HCT116 (cell line): ENCODE results near the gene IGIP. TPM values are rescaled to one million over a fixed set of nuclear protein-coding genes. Genes with fewer than 3 reads are reported as not detected.

Experiments used
- ATAC-seq: fragments of 200-7000 bp; cut with Tn5 transposase; 2 replicates; pipeline ENCODE4 v1.9.1; 2020; ENCODE audit warnings: mild to moderate bottlenecking, moderate library complexity
- BruUV-seq: library from RNA; stranded (reverse); fragments of 400-500 nt; replicated peaks from 2 replicates; lab custom pipeline; 2021; lab: Mats Ljungman, UMichigan
- CTCF ChIA-PET: fragments of 300-600 bp; sonication (Branson Sonifier 250); formaldehyde crosslinking; loops from one replicate; lab custom pipeline; 2021; ENCODE audit warnings: antibody characterized with exemption; lab: Charles Lee
- POLR2A ChIA-PET: fragments of 300-600, 350-600 bp; sonication (Branson Sonifier 250); formaldehyde crosslinking; loops from one replicate; lab custom pipeline; 2021; ENCODE audit warnings: antibody characterized with exemption; lab: Charles Lee
- RAD21 ChIA-PET, 2 experiments: fragments of 300-600 bp; sonication (Branson Sonifier 250); formaldehyde crosslinking; loops; one replicate each; lab custom pipeline; 2023; ENCODE audit warnings: low total read pairs in 2 of 2; ENCODE audit not compliant: uncharacterized antibody in 2 of 2, unreplicated experiment in 2 of 2, low non-redundant PET in 1 of 2; lab: Charles Lee
- DNase-seq: peaks from one replicate; pipeline ENCODE4 v3.0.0-alpha.2; 2010; ENCODE audit warnings: low read depth, low spot score
- H2AFZ ChIP-seq: fragments of 200-600 bp; shearing (Covaris generic), sonication (generic); 2 replicates; pipeline ENCODE4 v1.6.1; 2017; ENCODE audit warnings: low read depth, mixed run types, mixed read lengths, antibody characterized with exemption, low read length; ENCODE audit not compliant: poor library complexity, severe bottlenecking
- H3K27ac ChIP-seq: 2 replicates; pipeline ENCODE4 v1.5.1; 2012; ENCODE audit warnings: low read depth, low read length
- H3K27me3 ChIP-seq: fragments of 200-600 bp; sonication (generic); 2 replicates; pipeline ENCODE4 v1.6.1; 2016; ENCODE audit warnings: mixed run types, low read length, mixed read lengths; ENCODE audit not compliant: insufficient read depth
- H3K36me3 ChIP-seq, 2 experiments: fragments of 200-500 bp in 1 of 2; fragments of 200-600 bp in 1 of 2; sonication (Bioruptor generic) in 1 of 2; sonication (generic) in 1 of 2; 2 replicates each; pipeline versions ENCODE4 v1.5.1 to v1.6.1; 2014 to 2016; ENCODE audit warnings: low read length in 2 of 2, inconsistent platforms in 1 of 2, mixed read lengths in 1 of 2, mixed run types in 1 of 2; ENCODE audit not compliant: insufficient read depth in 2 of 2, control insufficient read depth in 1 of 2
- H3K4me1 ChIP-seq, 2 experiments: fragments of 200-600 bp in 1 of 2; sonication (generic) in 1 of 2; 2 replicates each; pipeline versions ENCODE4 v1.5.1 to v1.6.1; 2012 to 2017; ENCODE audit warnings: low read length in 2 of 2, inconsistent platforms in 1 of 2, mild to moderate bottlenecking in 1 of 2, mixed read lengths in 1 of 2, mixed run types in 1 of 2, moderate library complexity in 1 of 2; ENCODE audit not compliant: insufficient read depth in 2 of 2, control insufficient read depth in 1 of 2
- H3K4me2 ChIP-seq: fragments of 200-600 bp; sonication (generic); 2 replicates; pipeline ENCODE4 v1.6.1; 2017; ENCODE audit warnings: mixed run types, low read length, mixed read lengths
- H3K4me3 ChIP-seq, 2 experiments: fragments of 200-600 bp in 1 of 2; sonication (generic) in 1 of 2; replicated peaks in 1 of 2; 2 replicates each; pipeline ENCODE4 v1.5.1; 2011 to 2016; ENCODE audit warnings: low read length in 2 of 2, control low read depth in 1 of 2, low read depth in 1 of 2, mild to moderate bottlenecking in 1 of 2, mixed read lengths in 1 of 2, mixed run types in 1 of 2
- H3K79me2 ChIP-seq: fragments of 200-600 bp; sonication (generic); 2 replicates; pipeline ENCODE4 v1.6.1; 2017; ENCODE audit warnings: mild to moderate bottlenecking, mixed run types, low read length, moderate library complexity, mixed read lengths; ENCODE audit not compliant: insufficient read depth
- H3K9ac ChIP-seq: fragments of 200-600 bp; sonication (generic); 2 replicates; pipeline ENCODE4 v1.6.1; 2016; ENCODE audit warnings: low read length, mixed read lengths
- H3K9me2 ChIP-seq: fragments of 200-600 bp; sonication (generic), shearing (Covaris generic); 2 replicates; pipeline ENCODE4 v1.6.1; 2017; ENCODE audit warnings: mixed run types, mild to moderate bottlenecking, moderate library complexity; ENCODE audit not compliant: insufficient read depth
- H3K9me3 ChIP-seq, 2 experiments: fragments of 200-500 bp in 1 of 2; fragments of 200-600 bp in 1 of 2; sonication (Bioruptor generic) in 1 of 2; sonication (generic) in 1 of 2; 2 replicates each; pipeline ENCODE4 v1.6.1; 2014 to 2017; ENCODE audit warnings: low read length in 2 of 2, mixed read lengths in 2 of 2, inconsistent platforms in 1 of 2, low read depth in 1 of 2, mild to moderate bottlenecking in 1 of 2, mixed run types in 1 of 2, moderate library complexity in 1 of 2; ENCODE audit not compliant: control insufficient read depth in 1 of 2, insufficient read depth in 1 of 2
- H4K20me1 ChIP-seq: fragments of 200-600 bp; sonication (generic), shearing (Covaris generic); 2 replicates; pipeline ENCODE4 v1.6.1; 2017; ENCODE audit warnings: mixed run types, mild to moderate bottlenecking, moderate library complexity; ENCODE audit not compliant: insufficient read depth
- CBX3 ChIP-seq: IDR thresholded peaks from 2 replicates; pipeline ENCODE4 v1.6.1; 2012; ENCODE audit warnings: low read depth
- CEBPB ChIP-seq: IDR thresholded peaks from 2 replicates; pipeline ENCODE4 v1.6.1; 2012; ENCODE audit warnings: low read depth
- CTCF ChIP-seq, 3 experiments: fragments of 200-600 bp in 1 of 3; sonication (generic) in 1 of 3; IDR thresholded peaks in 2 of 3; conservative IDR thresholded peaks in 1 of 3; 2 replicates each; pipeline ENCODE4 v1.5.1; 2012 to 2017; ENCODE audit warnings: low read depth in 2 of 3, low read length in 2 of 3, antibody characterized with exemption in 1 of 3, borderline replicate concordance in 1 of 3, control low read depth in 1 of 3, mild to moderate bottlenecking in 1 of 3, mixed read lengths in 1 of 3, mixed run types in 1 of 3, moderate library complexity in 1 of 3; ENCODE audit not compliant: insufficient read depth in 1 of 3
- EGR1 ChIP-seq: IDR thresholded peaks from 2 replicates; pipeline ENCODE4 v1.6.1; 2012; ENCODE audit warnings: low read depth
- ELF1 ChIP-seq: IDR thresholded peaks from 2 replicates; pipeline ENCODE4 v1.6.1; 2012; ENCODE audit warnings: low read depth, borderline replicate concordance
- EZH2 ChIP-seq: fragments of 200-600 bp; sonication (generic); IDR thresholded peaks from 2 replicates; pipeline ENCODE4 v1.6.1; 2017; ENCODE audit warnings: antibody characterized with exemption, mixed run types
- EZH2phosphoT487 ChIP-seq: fragments of 200-600 bp; IDR thresholded peaks from 2 replicates; pipeline ENCODE4 v1.6.1; 2018; ENCODE audit warnings: antibody characterized with exemption, borderline replicate concordance
- FOSL1 ChIP-seq: IDR thresholded peaks from 2 replicates; pipeline ENCODE4 v1.6.1; 2012; ENCODE audit warnings: low read depth
- RAD21 ChIP-seq: IDR thresholded peaks from 2 replicates; pipeline ENCODE4 v1.6.1; 2012; ENCODE audit warnings: low read depth, mild to moderate bottlenecking
- REST ChIP-seq: IDR thresholded peaks from 2 replicates; pipeline ENCODE4 v1.6.1; 2012; ENCODE audit warnings: low read depth
- SIN3A ChIP-seq: IDR thresholded peaks from 2 replicates; pipeline ENCODE4 v1.6.1; 2012; ENCODE audit warnings: low read depth
- SRF ChIP-seq: IDR thresholded peaks from 2 replicates; pipeline ENCODE4 v1.6.1; 2012; ENCODE audit warnings: low read depth
- TCF7L2 ChIP-seq: IDR thresholded peaks from 2 replicates; pipeline ENCODE4 v1.7.0; 2011; ENCODE audit warnings: borderline replicate concordance, inconsistent platforms; ENCODE audit not compliant: insufficient read depth, insufficient read length; ENCODE audit errors: extremely low read depth
- YY1 ChIP-seq: IDR thresholded peaks from 2 replicates; pipeline ENCODE4 v1.6.1; 2011; ENCODE audit warnings: low read length, low read depth, moderate library complexity, mild to moderate bottlenecking; ENCODE audit not compliant: insufficient replicate concordance; ENCODE audit errors: extremely low read depth
- ZNF274 ChIP-seq: fragments of 200-500 bp; sonication (Bioruptor generic); IDR thresholded peaks from 2 replicates; pipeline ENCODE4 v1.6.1; 2014; ENCODE audit warnings: mild to moderate bottlenecking, low read depth, low read length, inconsistent platforms
- intact Hi-C: fragments of 100-400 bp; cut with micrococcal nuclease; formaldehyde crosslinking; loops from 2 replicates; pipeline ENCODE4 v1.10.0; 2022
- total RNA-seq: library from RNA; stranded (reverse); gene quantifications from one replicate; pipeline ENCODE4 v1.2.1, GENCODE V29; 2021; ENCODE audit not compliant: unreplicated experiment

IGIP gene
- total RNA-seq, 1 experiment from 2014 or later = 5.2 TPM

GRCh38 chr5:140153255-140153654 is 27.5 kb downstream of the IGIP start:
- no peaks in the 10 kb centered on the region for H3K9me2 ChIP-seq
- H3K4me2 ChIP-seq = no peak overlapping the region
- intact Hi-C loops = loop anchor here (10.0 kb wide), 1 partner anchor 308 kb away; no protein-coding TSS in a partner anchor
- ChIA-PET RAD21 (no interaction called here), POLR2A (no interaction called here), CTCF (interaction anchor here (1.9 kb wide), 1 partner anchor 9 kb away, joined by 8 read pairs; no protein-coding TSS in a partner anchor)
- no peaks in the 10 kb centered on the region for H3K9me3 ChIP-seq
- H3K9ac ChIP-seq = no peak overlapping the region
- peaks cover 6 to 27% of the 10 kb centered on the region in 2 experiments; a peak in 3 of 4 replicates for H3K4me1 ChIP-seq
- no peak overlapping the region for H3K4me3 ChIP-seq
- no peaks in the 10 kb centered on the region for H3K79me2 ChIP-seq
- H4K20me1 ChIP-seq = no peaks in the 10 kb centered on the region
- no peaks in the 10 kb centered on the region for H3K27me3 ChIP-seq
- H3K27ac ChIP-seq = no peak overlapping the region
- no peak for ATAC-seq
- H2AFZ ChIP-seq = no peak overlapping the region
- no TSS peak for BruUV-seq
- no peak for DNase-seq
- no peak for TF ChIP-seq ELF1
- no peak for TF ChIP-seq SRF
- no peak for TF ChIP-seq TCF7L2
- TF ChIP-seq, all 23 proteins: peak for 0
- no peaks in the 10 kb centered on the region for H3K36me3 ChIP-seq

GRCh38 chr5:140153905-140154304 is 28.2 kb downstream of the IGIP start:
- DNase-seq (no peak), ATAC-seq (no peak)
- Histone ChIP-seq H2AFZ (no peak overlapping the region), H3K4me1 (peaks cover 6 to 22% of the 10 kb centered on the region in 2 experiments; a peak in 3 of 4 replicates), H3K4me3 (no peak overlapping the region), H3K9me2 (no peaks in the 10 kb centered on the region), H3K79me2 (no peaks in the 10 kb centered on the region), H3K27ac (no peak overlapping the region), H4K20me1 (no peaks in the 10 kb centered on the region), H3K9me3 (no peaks in the 10 kb centered on the region), H3K4me2 (no peak overlapping the region), H3K36me3 (no peaks in the 10 kb centered on the region), H3K9ac (no peak overlapping the region), H3K27me3 (no peaks in the 10 kb centered on the region)
- TF ChIP-seq CTCF (IDR thresholded peaks at IDR 0.05 in 2 of 3, conservative IDR thresholded peaks at IDR 0.05 in 1 of 3; ENCODE audit: borderline replicate concordance in 1 of 3, insufficient read depth in 1 of 3, low read depth in 2 of 3, low read length in 2 of 3) = no peak
- no peak for TF ChIP-seq CBX3
- no peak for TF ChIP-seq REST
- TF ChIP-seq EZH2phosphoT487 = no peak
- no peak for TF ChIP-seq CEBPB
- no peak for TF ChIP-seq FOSL1
- TF ChIP-seq ELF1 = no peak
- TF ChIP-seq ZNF274 = no peak
- TF ChIP-seq EZH2 = no peak
- no peak for TF ChIP-seq RAD21
- TF ChIP-seq TCF7L2 = no peak
- no peak for TF ChIP-seq SIN3A
- TF ChIP-seq YY1 = no peak
- TF ChIP-seq SRF = no peak
- no peak for TF ChIP-seq EGR1
- ChIA-PET RAD21 (no interaction called here), POLR2A (no interaction called here), CTCF (interaction anchor here (0.9 to 2.1 kb wide), 5 partner anchors 8 to 379 kb away, joined by 3 to 8 read pairs (median 5); no protein-coding TSS in a partner anchor)
- BruUV-seq = no TSS peak
- intact Hi-C loops = loop anchor here (10.0 kb wide), 1 partner anchor 309 kb away; no protein-coding TSS in a partner anchor
